ENCODE measurements around the gene SCRN1.

Gene SCRN1

GRCh38 chr7:29883462-29884398, 105.9 kb downstream of the SCRN1 start:
- Histone ChIP-seq H3K4me1 (ENCODE audit: low read length) (no peaks in the 10 kb centered on the region), H4K20me1 (ENCODE audit: insufficient read depth, low read length) (no peaks in the 10 kb centered on the region), H3K36me3 (replicated peaks; ENCODE audit: insufficient read depth, low read length) (no peaks in the 10 kb centered on the region), H3K79me2 (ENCODE audit: low read length) (no peaks in the 10 kb centered on the region), H2AFZ (ENCODE audit: low read length) (no peak overlapping the region), H3K4me2 (ENCODE audit: low read depth, low read length) (no peak overlapping the region), H3K9me2 (replicated peaks; ENCODE audit: insufficient read depth, low read length) (no peaks in the 10 kb centered on the region), H3K27me3 (replicated peaks; ENCODE audit: insufficient read depth, low read length) (no peaks in the 10 kb centered on the region), H3K27ac (ENCODE audit: low read length) (no peak overlapping the region), H3K4me3 (ENCODE audit: low read length) (no peak overlapping the region), H3K9ac (ENCODE audit: low read length) (no peak overlapping the region), H3K9me3 (replicated peaks; ENCODE audit: insufficient read depth, low read length) (no peaks in the 10 kb centered on the region), H3F3A (ENCODE audit: insufficient read depth, low read length) (no peaks in the 10 kb centered on the region)
- no peak for TF ChIP-seq EZH2 (optimal IDR thresholded peaks at IDR 0.05; ENCODE audit: low read depth, low read length)
- TF ChIP-seq EZH2phosphoT487 (IDR thresholded peaks at IDR 0.05; ENCODE audit: low read length): no peak
- no peak for TF ChIP-seq CTCF (IDR thresholded peaks at IDR 0.05; ENCODE audit: low read length)
- DNase-seq: no peak

- Histone ChIP-seq H3K4me1 (ENCODE audit: low read length) (no peaks in the 10 kb centered on the region), H3K4me2 (ENCODE audit: low read depth, low read length) (no peak overlapping the region), H3K9me3 (replicated peaks; ENCODE audit: insufficient read depth, low read length) (no peaks in the 10 kb centered on the region), H3K9ac (ENCODE audit: low read length) (no peak overlapping the region), H3F3A (ENCODE audit: insufficient read depth, low read length) (no peaks in the 10 kb centered on the region), H2AFZ (ENCODE audit: low read length) (no peak overlapping the region), H3K27ac (ENCODE audit: low read length) (no peak overlapping the region), H3K36me3 (replicated peaks; ENCODE audit: insufficient read depth, low read length) (no peaks in the 10 kb centered on the region), H3K4me3 (ENCODE audit: low read length) (no peak overlapping the region), H3K9me2 (replicated peaks; ENCODE audit: insufficient read depth, low read length) (no peaks in the 10 kb centered on the region), H3K79me2 (ENCODE audit: low read length) (no peaks in the 10 kb centered on the region), H3K27me3 (replicated peaks; ENCODE audit: insufficient read depth, low read length) (no peaks in the 10 kb centered on the region), H4K20me1 (ENCODE audit: insufficient read depth, low read length) (no peaks in the 10 kb centered on the region)
- no peak for DNase-seq
- TF ChIP-seq CTCF (IDR thresholded peaks at IDR 0.05; ENCODE audit: low read length) (no peak), EZH2phosphoT487 (IDR thresholded peaks at IDR 0.05; ENCODE audit: low read length) (no peak), EZH2 (optimal IDR thresholded peaks at IDR 0.05; ENCODE audit: low read depth, low read length) (no peak)
These were observed 107.1 kb downstream of the SCRN1 start for GRCh38 chr7:29882481-29882880.

- no peak overlapping the region for H3K9ac ChIP-seq (ENCODE audit: low read length)
- H3K27me3 ChIP-seq (replicated peaks; ENCODE audit: insufficient read depth, low read length): no peaks in the 10 kb centered on the region
- H3K27ac ChIP-seq (ENCODE audit: low read length): no peak overlapping the region
- no peaks in the 10 kb centered on the region for H3K9me3 ChIP-seq (replicated peaks; ENCODE audit: insufficient read depth, low read length)
- no peaks in the 10 kb centered on the region for H3F3A ChIP-seq (ENCODE audit: insufficient read depth, low read length)
- H3K4me2 ChIP-seq (ENCODE audit: low read depth, low read length): no peak overlapping the region
- TF ChIP-seq EZH2 (optimal IDR thresholded peaks at IDR 0.05; ENCODE audit: low read depth, low read length) (no peak), EZH2phosphoT487 (IDR thresholded peaks at IDR 0.05; ENCODE audit: low read length) (no peak), CTCF (IDR thresholded peaks at IDR 0.05; ENCODE audit: low read length) (no peak)
- no peak for DNase-seq
- H3K9me2 ChIP-seq (replicated peaks; ENCODE audit: insufficient read depth, low read length): no peaks in the 10 kb centered on the region
- H3K79me2 ChIP-seq (ENCODE audit: low read length): no peaks in the 10 kb centered on the region
- no peaks in the 10 kb centered on the region for H3K4me1 ChIP-seq (ENCODE audit: low read length)
- H4K20me1 ChIP-seq (ENCODE audit: insufficient read depth, low read length): no peaks in the 10 kb centered on the region
- H2AFZ ChIP-seq (ENCODE audit: low read length): no peak overlapping the region
- no peaks in the 10 kb centered on the region for H3K36me3 ChIP-seq (replicated peaks; ENCODE audit: insufficient read depth, low read length)
- H3K4me3 ChIP-seq (ENCODE audit: low read length): no peak overlapping the region
These were observed 107.9 kb downstream of the SCRN1 start for GRCh38 chr7:29881724-29882123.
